ENCODE results near the gene DMRTB1.

DNA sequence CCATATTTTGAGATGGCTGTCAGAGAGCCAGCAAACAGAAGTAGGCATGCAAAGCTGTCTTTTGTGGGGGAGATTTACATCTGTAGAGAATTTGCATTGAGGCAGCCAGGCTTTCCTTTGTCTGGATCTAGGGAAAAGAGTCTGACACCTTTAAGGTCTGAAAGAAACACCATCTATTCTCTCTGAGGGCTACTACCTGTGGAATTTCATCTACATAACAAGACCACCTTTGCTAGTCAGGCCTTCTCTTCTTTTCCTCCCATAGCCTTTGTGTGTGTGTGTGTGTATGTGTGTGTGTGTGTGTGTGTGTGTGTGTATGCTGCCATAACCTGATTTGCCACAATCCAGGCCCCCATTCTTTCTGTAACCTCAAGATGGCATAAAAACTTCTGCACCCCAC lies 28.4 kb upstream of the DMRTB1 start:
- TF ChIP-seq CTCF (IDR thresholded peaks at IDR 0.05; ENCODE audit: control extremely low read depth in 1 of 3, insufficient read depth in 1 of 3, low read depth in 1 of 3, low read length in 3 of 3) (no peak), SIN3A (conservative IDR thresholded peaks at IDR 0.05 in 1 of 2, IDR thresholded peaks at IDR 0.05 in 1 of 2; ENCODE audit: low read depth in 1 of 2, low read length in 2 of 2) (0 out of 4 replicates have a peak, but pooled peaks have one; percentile 52 to 62), CREB1 (IDR thresholded peaks at IDR 0.05) (peak; percentile 41; the same call in 1 of the 2 replicates), SUZ12 (IDR thresholded peaks at IDR 0.05; ENCODE audit: low read length) (no peak)
- TF ChIP-seq, protein P1, sequence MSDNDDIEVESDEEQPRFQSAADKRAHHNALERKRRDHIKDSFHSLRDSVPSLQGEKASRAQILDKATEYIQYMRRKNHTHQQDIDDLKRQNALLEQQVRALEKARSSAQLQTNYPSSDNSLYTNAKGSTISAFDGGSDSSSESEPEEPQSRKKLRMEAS (IDR thresholded peaks at IDR 0.05): peak; percentile 32
